Cardiac fibroblast (primary cell): Measurements from ENCODE around the gene CCL24.

Source experiments
- DNase-seq, 2 donors: peaks; one replicate each; pipeline versions ENCODE4 v3.0.0 to v3.0.0-alpha.2; 2010; ENCODE audit warnings: low read depth in 2 of 2
- H3K4me3 ChIP-seq, 2 donors: replicated peaks in 1 of 2; 1 replicate in 1 of 2; 2 replicates in 1 of 2; pipeline ENCODE4 v1.5.1; 2011; ENCODE audit warnings: low read depth in 2 of 2, low read length in 2 of 2, mild to moderate bottlenecking in 2 of 2, moderate library complexity in 1 of 2
- TF ChIP-seq, protein P1 (sequence below): IDR thresholded peaks from one replicate; pipeline ENCODE4 v1.5.1; 2011; ENCODE audit warnings: low read depth, mild to moderate bottlenecking, low read length, inconsistent platforms

CCL24 gene

DNA sequence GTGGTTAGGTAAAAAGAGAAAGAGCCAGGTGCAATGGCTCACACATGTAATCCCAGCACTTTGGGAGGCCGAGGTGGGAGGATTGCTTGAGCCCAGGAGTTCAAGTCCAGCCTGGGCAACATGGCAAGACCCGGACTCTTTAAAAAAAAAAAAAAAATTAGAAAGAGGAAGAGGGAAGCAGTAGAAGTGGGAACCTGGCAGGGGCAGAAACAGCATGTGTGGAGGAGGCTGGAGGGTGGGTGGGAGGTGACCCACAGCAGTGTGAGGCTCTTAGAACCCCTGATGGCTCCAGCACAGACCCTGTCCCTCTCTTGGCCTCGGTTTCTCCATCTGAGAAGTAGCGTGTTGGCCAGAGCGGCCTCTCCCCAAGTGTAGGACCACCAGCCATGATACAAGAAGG, 4.9 kb upstream of the CCL24 start:
- no peak for DNase-seq
- no peak overlapping the region for H3K4me3 ChIP-seq
- TF ChIP-seq, protein P1, sequence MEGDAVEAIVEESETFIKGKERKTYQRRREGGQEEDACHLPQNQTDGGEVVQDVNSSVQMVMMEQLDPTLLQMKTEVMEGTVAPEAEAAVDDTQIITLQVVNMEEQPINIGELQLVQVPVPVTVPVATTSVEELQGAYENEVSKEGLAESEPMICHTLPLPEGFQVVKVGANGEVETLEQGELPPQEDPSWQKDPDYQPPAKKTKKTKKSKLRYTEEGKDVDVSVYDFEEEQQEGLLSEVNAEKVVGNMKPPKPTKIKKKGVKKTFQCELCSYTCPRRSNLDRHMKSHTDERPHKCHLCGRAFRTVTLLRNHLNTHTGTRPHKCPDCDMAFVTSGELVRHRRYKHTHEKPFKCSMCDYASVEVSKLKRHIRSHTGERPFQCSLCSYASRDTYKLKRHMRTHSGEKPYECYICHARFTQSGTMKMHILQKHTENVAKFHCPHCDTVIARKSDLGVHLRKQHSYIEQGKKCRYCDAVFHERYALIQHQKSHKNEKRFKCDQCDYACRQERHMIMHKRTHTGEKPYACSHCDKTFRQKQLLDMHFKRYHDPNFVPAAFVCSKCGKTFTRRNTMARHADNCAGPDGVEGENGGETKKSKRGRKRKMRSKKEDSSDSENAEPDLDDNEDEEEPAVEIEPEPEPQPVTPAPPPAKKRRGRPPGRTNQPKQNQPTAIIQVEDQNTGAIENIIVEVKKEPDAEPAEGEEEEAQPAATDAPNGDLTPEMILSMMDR: no peak

DNA sequence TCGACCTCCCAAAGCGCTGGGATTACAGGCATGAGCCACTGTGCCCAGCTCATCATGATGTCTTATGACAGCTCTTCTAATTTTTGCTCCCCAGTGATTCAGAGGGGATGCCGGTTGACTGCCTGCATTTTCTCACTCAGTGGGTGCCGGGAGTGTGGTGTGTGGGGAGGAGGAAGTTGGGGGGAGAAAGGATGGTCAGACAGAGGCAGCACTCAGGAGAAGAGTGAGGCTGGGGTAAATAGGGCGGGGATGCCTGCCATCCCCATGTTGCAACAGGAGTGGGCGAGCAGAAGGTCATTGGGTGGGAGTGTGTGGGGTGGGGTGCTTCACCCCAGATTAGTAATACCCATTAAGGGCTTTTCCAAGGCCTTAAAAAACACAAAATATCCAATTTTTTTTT, 3.5 kb upstream of the CCL24 start:
- TF ChIP-seq, protein P1: no peak
- H3K4me3 ChIP-seq: no peak overlapping the region
- no peak for DNase-seq

DNA sequence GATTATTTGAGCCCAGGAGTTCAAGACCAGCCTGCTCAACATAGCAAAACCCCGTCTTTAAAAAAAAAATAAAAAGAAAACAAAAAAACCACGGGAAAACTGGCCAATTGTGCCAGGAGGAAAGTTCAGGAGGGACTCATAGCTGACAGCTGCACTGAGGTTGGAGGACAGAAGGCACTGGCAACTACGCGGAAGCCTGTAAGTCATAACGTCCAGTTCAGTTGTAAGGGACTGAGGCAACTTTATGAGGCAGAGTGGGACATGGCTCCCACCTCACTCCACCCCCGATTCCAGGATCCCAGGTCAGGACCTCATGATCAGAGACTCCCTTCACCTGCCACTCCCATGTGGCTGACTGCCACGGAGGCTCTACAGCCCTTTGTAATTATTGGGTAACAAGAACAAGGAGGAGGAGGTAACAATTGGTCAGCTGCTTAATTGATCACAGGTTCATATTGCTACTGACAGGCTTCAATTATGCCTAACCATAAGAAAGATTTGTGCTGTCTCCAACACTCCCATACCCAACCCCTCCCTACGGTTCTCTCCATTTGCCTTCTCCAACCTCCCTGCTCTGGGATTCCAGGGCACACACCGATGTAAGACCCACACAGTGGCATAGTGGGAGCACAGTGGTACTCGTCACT, 1.9 kb upstream of the CCL24 start:
- TF ChIP-seq, protein P1: no peak
- no peak for DNase-seq

DNA sequence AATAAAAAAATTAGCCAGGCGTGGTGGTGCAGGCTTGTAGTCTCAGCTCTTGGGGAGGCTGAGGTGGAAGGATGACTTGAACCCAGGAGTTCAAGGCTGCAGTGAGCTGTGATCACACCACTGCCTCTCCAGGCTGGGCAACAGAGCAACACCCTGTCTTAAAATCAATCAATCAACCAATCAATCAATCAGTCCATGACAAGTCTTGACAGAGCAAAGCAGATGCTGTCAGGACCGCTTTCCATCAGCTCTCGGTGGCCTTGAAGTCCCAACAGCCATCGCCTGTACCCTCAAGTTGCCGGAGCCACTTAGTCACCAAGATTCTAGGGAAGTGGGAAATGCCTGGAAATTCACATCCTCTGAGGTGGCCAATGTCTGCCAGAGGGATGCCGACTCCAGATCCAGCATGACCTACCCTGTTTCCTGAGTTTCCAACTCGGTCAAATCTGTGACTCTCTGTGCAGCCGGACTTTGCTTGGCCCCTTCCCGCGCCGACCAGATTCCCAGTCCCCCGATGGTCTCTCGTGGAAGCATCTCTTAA, 871 bp upstream of the CCL24 start:
- no peak for DNase-seq

More for the DNA sequence above, 1.9 kb upstream of the CCL24 start:
- no peak overlapping the region for H3K4me3 ChIP-seq

DNA sequence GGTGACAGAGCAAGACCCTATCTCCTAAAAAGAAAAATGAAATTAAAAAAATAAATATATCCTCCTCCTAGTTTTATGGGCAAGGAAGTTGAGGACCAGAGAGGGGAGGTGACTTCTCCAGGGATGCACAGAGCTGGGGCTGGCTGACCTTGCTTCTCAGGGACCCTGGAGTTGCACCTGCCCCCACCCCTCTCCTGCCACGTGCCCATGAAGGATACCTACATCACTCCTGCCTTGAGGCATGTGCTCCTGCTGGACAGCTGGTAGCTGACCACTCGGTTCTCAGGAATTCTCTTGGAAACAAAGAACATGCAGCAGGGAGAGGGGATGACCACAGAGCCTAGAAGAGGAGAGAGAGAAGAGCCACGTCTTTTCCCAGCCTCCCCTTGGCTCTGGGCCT, 522 bp downstream of the CCL24 start:
- no peak for DNase-seq
- TF ChIP-seq, protein P1: no peak
- H3K4me3 ChIP-seq: no peak overlapping the region

More for the DNA sequence above, 871 bp upstream of the CCL24 start:
- TF ChIP-seq, protein P1: no peak
- no peak overlapping the region for H3K4me3 ChIP-seq

DNA sequence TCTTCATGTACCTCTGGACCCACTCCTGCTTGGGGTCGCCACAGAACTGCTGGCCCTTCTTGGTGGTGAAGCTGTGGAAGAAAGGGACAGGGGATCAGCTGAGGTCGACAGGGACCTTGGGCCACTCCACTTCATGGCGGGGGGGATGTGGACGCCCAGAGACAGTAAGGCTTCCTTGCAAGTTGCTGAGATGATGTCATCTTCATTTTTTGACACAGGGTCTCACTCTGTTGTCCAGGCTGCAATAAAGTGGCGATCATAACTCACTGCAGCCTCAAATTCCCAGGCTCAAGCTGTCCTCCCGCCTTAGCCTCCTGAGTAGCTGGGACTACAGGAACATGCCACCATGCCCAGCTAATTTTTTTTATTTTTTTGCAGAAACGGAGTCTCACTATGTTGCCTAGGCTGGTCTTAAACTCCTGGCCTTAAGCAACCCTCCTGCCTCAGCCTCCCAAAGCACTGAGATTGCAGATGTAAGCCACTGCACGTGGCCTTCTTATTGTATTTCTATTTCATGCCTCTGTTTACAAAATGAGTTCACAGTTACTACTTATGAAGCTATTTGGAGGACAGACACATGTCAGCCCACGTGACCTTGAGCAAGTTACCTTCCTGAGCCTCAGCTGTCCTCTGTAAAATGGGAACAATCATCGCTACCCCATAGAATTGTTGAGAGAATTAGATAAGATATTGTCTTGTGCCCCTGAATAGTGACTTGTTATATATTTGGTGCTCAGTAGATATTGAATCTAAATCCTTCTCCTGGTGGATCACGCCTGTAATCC, 1.5 kb downstream of the CCL24 start:
- TF ChIP-seq, protein P1: no peak
- no peak overlapping the region for H3K4me3 ChIP-seq
- DNase-seq: no peak
